NK-92 treated with Interleukin-12 subunit alpha and Interleukin-12 subunit beta, amount 100 ng/mL, for 24 hours (cell line): ENCODE data around the gene PINLYP.
"Not testable (repeated sequence)": the region's sequence is repeated elsewhere in the genome, so short reads cannot be mapped to it uniquely, and the experiment has no call there.

Experiments used
- DNase-seq: peaks from one replicate; lab custom pipeline; 2025; lab: John Stamatoyannopoulos, UW

PINLYP gene

DNA sequence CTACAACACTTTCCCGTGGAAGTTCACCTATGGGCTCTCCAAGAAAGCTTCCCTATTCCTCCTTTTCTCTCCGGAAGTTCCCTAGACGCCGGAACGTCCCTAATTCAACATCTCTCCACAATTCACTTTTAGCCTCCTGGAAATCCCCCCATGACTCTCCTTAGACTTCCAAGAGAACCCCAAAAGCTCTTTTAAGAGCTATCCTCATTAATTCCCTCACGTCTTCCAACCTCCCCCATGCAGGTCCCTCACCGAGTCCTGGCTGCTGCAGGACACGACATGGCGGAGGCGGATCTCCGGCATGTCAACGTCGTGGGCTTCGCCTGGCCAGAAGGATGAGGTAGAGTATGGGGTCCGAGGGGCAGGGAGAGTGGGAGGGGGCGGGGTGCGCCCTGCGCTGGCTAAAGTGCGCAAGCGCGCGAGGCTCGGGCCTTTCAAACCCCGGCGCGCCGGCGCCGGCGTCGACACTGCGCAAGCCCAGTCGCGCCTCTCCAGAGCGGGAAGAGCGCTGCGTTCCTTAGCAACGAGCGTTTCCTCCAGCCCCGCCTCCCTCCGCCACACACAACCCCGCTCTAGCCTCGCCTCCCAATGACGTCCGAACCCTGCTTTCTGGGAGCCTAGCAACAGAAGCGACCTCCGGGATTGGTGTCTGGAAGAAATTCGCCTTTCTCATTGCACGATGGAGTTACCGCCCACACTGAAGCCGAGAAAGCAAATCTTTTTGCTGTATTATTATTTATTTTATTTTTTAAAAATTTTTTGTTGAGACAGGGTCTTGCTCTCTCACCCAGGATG lies at the start of gene PINLYP, which contains the start of gene XRCC1:
Gene PINLYP, plus strand, starts transcription at position 646 of the 795 bp plus-strand sequence. CDS start 1,391 bp downstream, outside the sequence.
Gene XRCC1, minus strand, starts transcription at position 372 of the 795 bp plus-strand sequence. Its CDS starts 69 bp downstream, at position 303.
- DNase-seq: peak; percentile 94

DNA sequence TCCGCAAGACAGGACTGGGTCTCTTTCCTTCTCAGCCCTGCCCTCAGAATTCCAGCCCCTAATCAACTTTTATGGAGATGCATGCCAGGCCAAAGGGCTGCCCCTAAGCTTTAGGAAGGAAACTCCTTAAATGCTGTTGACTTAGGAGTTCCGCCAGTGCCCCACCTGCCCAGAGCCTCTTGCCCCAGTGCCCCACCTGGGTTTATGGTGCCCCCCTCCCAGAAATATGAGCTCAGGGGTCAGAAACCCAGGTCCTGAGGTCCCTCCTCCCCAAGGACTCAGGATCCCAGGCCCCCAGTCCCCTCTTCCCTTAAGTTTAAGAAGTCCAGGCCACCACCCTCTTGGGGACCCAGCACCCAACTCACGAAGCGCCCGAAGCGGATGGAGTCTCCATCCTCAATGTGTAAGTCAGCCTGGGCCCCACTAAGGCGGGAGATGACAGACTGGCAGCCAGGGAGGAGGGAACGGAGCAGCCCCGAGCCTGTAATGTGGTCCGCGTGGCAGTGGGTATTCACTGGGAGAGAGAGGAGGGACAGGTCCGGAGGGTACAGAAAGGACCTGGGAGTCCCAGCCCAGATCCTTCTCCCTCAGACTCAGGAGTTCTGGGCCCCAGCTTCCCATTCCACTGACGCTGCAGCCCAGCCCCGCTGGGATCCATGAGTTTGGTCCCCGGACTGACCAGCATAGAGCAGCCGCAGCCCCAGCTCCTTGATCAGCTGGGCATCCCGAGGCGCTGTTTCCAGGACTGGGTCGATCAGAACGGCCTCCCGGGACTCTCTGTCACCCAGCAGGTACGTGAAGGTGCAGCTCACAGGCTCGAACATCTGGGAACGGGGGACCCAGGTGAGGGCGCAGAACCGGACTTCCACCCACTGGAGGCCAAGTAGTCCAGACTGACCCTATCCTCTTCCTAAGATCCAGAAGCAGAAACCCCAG lies 49.5 kb upstream of the PINLYP start:
- DNase-seq: no peak

DNA sequence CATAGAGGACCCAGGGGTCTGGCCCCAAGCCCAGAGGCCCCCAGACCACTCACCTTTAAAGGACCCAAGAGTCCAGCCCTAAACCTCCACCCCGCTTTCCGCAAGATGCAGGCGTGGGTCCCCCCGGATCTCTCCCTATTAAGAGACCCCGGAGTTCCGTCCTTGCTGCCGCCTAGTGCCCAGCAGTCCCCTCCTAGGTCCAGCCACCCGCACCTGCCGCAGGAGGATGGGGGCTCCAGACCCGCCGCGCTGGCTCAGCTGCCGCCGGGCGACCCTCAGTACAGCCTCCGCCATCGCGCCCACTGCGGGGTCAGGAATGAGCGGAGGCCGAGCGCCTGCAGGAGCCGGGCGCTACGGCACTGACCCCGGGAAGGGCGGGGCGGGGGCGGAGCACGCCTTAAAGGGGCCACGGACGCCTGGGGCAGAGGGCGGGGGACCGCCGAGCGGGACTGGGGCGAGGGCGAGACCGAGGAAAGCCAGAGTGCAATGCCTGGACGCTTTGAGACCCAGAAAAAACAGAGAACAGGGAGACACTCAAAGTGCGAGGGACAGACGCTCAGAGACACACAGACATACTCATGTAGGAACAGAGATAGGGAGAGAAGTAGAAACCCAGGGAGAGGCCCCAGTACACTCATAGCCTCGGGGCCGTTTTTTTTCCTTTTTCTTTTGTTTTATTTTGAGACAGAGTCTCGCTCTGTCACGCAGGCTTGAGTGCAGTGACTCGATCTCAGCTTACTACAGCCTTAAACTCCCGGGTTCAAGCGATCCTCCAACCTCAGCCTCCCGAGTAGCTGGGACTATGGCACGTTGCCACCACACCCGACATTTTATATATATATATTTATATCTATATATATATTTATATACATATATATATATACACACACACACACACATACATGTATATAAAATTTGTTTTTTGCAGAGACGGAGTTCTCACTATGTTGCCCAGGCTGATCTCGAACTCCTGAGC lies 48.4 kb upstream of the PINLYP start, which contains the start of gene ETHE1:
Gene ETHE1, minus strand, starts transcription at position 318 of the 976 bp plus-strand sequence. Its CDS starts 24 bp downstream, at position 294.
- peak; percentile 56 for DNase-seq

DNA sequence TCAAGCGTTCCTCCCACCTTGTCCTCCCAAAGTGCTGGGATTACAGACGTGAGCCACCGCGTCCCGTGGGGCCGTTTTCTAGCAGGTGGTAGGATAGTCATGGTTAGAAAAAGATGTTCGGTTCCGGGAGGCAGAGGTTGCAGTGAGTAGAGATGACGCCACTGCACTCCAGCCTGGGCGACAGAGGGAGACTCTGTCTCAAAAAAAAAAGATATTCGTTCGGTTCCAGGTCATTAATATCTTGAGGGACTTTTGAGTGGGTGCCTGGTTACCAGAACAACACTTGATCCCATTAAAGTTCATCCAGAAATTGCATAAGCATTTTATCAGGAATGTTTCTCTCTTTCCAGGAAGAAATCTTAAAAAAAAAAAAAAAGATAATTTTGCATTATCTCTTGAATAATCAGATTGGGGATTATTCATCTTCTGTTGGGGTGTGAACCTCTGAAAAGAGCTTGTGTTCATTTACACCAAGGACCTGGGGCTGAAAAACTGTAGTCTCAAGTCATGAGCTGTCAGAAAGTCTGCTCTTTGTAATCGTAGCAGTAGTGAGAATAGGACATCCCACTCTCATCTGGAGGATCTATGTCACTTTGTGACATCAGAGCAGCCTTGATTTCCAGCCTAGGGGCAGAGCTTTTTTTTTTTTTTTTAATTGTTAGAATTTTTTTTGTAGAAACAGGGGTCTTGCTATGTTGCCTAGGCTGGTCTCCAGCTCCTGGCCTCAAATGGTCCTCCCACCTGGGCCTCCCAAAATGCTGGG lies 47.6 kb upstream of the PINLYP start:
- DNase-seq: no peak

DNA sequence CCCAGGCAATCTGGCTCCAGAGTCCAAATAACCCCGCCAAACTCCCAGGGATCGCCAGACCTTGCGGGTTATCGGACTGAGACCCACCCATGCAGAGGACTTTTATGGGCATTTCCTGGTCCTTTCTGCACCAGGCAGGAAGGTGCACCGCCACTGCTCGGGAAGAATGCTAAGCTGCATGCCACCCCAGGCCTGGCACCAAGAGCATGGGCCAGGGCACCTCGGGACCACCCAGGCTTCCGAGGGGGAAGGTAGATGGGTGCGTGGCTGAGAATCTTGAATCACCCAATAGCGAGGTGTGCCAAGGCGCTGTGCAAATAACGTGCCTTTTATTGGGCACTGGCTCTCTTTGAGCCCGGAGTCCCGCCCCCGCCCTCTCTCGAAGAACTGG lies 43.0 kb upstream of the PINLYP start:
- no peak for DNase-seq

DNA sequence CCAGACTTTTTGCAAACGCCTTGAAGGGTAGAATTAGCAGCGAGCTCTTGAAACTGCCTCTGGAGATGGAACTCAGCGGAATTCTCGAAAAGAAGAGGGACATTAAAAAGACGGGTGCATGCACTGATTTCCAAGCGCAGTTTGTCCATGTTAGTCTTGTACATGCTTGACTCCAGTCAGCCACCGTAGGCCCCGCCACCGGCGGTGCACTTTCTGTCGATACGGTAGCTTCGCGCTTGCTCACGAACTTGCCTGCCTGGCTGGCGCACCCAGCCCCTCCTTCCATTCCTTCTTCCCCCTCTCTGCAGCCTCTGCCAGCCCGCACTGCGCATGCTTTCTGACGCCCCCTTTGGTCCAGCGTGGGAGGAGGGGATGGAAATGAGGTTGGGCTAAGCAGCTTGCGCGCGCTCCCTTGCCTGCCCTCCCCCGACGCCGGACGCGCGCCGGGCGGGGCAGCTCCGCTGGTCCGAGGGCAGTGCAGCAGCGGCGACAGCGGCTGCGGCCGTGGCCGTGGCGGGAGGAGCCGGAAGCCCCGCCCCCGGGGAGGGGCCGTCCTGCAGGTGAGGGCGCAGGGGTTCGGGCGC lies 42.5 kb upstream of the PINLYP start, which contains the start of gene ZNF575:
Gene ZNF575, plus strand, starts transcription at position 227 of the 584 bp plus-strand sequence. CDS start 1,235 bp downstream, outside the sequence.
- peak; percentile 68 for DNase-seq

DNA sequence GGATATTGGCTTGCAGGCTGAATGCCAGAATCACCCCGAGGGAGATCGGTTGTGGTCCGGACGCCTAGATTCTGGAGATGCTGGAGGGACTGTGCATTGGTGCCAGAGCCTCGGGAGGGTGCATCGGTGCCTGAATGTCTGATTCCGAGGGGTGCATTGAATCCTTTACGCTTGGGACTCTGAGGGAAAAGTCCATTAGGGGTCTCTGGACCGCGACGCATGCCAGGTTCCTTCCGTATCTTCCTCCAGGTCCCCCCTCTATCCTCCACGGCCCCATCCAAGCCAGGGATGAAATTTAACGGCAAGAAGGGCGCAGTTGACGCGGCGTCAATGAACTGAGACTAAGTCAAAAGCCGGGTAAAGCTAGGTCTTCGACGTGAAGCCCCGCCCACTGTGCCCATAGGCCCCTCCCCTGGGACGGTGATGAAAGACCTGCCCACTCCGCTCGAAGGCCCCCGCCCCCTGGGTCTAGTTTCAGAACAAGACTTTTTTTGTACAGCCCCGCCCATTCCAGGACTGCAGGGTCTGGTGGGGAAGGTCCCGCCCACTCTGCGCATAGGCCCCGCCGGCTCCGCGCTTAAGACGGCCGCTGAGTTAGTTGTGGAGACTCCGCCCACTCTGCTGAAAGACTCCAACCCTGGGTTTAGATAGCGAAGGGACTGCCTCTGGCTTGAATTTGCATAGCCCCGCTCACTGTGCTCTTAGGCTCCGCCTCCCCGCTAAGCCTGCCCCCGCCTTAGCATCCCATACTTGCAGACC lies 41.9 kb upstream of the PINLYP start:
- peak; percentile 25 for DNase-seq

DNA sequence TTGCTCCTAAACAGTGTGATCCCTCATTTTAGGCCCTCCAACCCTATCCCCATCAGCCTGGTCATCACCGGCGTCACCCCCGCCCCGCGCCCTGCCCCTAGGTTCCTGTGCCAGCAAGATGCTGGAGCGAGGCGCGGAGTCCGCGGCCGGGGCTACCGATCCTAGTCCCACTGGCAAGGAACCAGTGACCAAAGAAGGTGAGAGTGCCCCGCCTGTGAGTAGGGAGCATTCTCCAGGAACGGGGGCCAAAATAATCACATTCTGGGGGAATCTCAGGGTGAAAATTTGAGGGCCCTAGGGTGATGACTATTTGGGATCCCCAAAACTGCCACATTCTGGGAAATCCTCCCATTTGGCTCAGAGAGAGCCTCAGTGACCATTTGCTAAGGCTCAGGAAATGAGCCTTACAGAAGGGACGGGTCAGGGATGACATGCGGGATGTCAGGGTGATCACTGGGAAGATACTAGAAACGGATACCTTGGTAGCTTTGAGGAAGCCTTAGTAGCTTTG lies 41.2 kb upstream of the PINLYP start:
- DNase-seq: no peak

DNA sequence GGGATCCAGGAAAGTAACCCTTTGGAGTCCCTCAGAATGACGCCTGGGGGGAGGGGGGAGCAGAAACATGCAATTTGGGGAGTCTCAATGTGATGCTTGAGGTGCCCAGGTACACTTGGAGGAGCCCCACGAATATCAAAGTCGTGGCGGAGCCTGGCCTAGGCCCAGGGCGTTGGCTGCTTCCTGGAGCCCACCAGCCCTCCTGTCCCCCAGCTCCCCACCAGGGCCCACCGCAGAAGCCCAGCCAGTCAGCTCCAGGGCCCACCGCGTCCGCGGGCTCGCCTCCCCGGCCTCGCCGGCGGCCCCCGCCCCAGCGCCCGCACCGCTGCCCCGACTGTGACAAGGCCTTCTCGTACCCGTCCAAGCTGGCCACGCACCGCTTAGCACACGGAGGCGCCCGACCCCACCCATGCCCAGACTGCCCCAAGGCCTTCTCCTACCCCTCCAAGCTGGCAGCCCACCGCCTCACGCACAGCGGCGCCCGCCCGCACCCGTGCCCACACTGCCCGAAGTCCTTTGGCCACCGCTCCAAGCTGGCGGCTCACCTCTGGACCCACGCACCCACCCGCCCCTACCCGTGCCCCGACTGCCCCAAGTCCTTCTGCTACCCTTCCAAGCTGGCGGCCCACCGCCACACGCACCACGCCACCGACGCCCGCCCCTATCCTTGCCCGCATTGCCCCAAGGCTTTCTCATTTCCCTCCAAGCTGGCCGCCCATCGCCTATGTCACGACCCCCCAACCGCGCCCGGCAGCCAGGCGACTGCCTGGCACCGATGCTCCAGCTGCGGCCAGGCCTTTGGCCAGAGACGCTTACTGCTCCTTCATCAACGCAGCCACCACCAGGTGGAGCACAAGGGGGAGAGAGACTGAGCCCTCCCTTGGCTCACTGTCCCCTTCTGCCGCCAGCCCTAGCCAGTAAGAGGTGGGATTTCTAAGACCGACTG lies 40.5 kb upstream of the PINLYP start:
- DNase-seq: no peak

DNA sequence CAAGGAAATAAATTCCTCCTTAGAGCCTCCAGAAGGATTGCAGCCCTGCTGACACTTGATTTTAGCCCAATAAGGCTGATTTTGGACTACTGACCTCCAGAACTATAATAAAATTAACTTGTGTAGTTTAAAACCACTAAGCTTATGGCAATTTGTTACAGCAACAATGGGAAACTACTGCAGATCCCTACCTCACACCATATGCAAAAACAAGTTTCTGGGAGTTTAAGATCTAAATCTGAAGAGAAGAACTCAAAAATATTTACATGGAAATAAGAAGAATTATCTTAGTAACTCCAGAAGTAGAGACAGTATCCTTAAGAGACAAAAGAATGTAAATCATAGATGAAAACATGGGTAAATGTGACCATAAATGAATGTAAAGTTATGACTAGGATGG lies 36.7 kb upstream of the PINLYP start:
- DNase-seq: no peak

DNA sequence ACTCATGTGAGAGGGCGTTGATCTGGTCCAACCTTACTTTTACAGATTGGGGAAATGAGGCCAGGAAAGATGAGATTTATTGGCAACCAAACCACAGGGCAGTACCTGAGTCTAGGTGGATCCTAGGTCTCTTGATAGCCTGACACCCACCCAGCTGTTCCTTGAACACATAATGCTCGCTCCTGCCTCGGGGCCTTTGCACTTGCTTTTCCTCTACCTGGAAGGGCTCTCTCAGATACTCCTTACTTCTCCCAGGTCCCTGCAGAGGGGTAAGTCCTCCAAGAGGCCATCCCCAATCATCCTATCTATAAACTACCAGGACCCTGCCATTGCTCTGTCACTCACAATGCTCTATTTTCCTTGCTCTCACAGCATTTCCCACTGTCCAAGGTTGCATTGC lies 35.2 kb upstream of the PINLYP start:
- DNase-seq: no peak

DNA sequence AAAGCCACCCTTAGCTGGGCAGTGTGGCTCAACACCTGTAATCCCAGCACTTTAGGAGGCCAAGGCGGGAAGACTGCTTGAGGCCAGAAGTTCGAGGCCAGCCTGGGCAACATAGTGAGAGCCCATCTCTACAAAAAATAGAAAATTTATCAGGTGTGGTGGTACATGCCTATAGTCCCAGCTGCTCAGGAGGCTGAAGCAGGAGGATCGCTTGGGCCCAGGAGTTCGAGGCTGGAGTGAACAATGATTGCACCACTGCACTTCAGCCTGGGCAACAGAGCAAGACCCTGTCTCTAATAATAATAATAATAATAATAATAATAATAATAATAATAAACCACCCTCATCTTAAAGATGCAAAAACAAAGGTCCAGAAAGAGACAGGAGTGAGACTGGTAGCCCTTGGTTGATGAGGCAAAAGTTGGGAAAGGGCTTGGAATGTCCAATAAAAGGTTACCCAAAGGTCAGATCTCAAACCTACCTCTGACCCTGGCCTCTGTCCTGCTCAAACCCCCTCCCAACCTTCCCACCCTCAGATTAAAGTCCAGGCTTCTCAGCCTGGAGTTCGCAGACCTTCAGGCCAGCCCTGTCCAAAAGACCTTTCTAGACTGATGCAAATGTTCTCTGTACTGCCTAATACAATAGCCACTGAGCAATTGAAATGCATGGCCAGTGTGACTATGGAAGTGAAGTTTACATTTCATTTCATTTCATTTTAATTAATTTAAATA lies 33.5 kb upstream of the PINLYP start:
- DNase-seq: no peak

DNA sequence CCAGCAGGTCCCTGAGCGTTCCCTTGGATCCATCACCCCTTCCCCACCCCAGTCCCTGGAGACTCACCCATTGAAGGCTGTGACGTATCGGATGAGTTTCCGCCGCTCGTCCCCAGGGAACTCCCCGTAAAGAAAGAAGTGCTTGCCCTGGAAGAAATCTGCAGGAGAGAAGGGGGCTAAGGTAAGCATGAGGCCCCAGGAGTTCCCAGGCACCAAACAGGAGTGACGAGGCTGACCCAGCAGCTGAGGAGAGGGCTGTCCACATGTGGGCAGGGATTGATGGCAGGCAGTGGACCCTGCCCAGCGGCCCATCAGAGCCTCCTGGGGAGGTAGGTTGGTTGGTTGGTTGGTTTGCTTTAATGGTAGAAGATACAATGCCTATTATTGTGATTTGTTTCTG lies 31.5 kb upstream of the PINLYP start:
- DNase-seq: no peak

DNA sequence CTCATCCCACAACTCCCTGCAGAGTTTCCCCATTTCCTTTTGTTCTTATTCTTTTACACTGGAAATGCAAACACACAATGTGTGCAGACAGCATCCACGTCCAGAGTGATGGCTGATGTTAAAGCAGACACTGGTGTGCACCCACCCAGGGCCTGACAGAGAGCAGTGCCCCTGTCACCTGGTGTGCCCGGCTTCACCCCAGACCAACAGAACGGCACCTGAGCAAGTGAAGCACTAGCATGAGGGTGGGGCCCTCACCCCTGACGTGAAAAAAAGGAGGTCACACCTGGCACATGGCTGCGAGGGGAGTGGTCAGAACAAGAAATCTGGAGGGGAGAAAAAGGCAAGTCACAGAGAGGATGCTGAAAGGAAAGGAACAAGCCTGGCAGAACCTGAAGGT lies 30.3 kb upstream of the PINLYP start:
- no peak for DNase-seq

DNA sequence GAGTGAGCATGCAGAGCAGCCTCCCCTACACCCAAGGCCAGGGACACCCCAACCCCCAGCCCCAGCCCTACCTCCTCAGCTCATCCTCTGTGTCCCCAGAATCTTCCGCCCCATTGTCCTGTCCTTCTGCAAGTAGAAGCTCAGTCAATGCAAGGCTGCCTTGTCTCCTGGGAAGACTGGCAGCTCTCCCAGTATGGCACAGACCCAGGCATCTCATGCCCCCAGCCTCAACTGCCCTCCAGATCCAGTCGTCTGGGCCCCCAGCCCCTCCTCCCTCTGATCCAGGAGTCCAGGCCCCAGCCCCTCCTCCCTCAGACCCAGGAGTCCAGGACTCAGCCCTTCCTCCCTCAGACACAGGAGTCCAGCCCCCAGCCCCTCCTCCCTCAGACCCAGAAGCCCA lies 29.6 kb upstream of the PINLYP start:
- no peak for DNase-seq

DNA sequence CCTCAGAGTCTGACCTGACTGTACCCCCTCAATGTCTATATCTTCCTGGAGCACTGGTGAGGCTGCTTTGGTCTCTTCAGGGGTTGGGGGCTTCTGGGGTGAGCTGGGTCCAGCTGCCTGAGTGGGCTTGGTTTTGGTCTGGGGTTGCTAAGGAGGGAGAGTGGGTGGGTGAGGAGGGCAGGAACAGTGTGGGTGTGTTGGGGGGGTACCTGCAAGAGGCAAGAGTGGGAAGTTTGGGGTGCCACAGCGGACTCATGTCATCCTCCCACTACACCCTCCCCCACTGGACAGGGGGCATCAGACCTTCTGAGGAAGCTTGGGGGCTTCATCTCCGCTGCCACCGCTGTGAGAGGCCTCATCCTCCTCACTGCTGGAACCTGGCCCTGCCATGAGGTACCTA lies 29.0 kb upstream of the PINLYP start:
- no peak for DNase-seq

DNA sequence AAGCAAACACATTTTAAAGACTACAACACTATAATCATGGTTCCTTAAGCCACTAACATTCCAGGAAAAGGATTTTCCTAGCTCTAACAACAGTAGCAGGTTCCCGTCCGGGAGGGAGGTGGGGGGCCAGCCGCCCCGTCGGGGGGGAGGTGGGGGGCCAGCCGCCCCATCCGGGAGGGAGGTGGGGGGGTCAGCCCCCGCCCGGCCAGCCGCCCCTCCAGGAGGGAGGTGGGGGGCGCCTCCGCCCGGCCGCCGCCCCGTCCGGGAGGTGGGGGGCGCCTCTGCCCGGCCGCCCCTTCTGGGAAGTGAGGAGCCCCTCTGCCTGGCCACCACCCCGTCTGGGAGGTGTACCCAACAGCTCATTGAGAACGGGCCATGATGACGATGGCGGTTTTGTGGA lies 27.7 kb upstream of the PINLYP start:
- not testable (repeated sequence) for DNase-seq
